Calu3 (cell line): ENCODE results near the gene RAD23B. TPM values are rescaled to one million over a fixed set of nuclear protein-coding genes. Genes with fewer than 3 reads are reported as not detected.

ENCODE experiments used
- BruUV-seq: library from RNA; stranded (reverse); fragments of 400-500 nt; replicated peaks from 2 replicates; lab custom pipeline; 2021; lab: Mats Ljungman, UMichigan
- CTCF ChIA-PET: fragments of 300-600 bp; sonication (Branson Sonifier 250); formaldehyde crosslinking; loops from one replicate; lab custom pipeline; 2022; ENCODE audit warnings: antibody characterized with exemption; lab: Charles Lee
- DNase-seq: peaks from one replicate; pipeline ENCODE4 v3.0.0; 2022
- H3K27ac Mint-ChIP-seq: one replicate; pipeline ENCODE4 v1.8.0; 2022; ENCODE audit warnings: mixed read lengths; ENCODE audit not compliant: unreplicated experiment
- H3K27me3 Mint-ChIP-seq: one replicate; pipeline ENCODE4 v1.8.0; 2022; ENCODE audit warnings: mixed read lengths; ENCODE audit not compliant: unreplicated experiment
- H3K36me3 Mint-ChIP-seq: one replicate; pipeline ENCODE4 v1.8.0; 2022; ENCODE audit warnings: mild to moderate bottlenecking, moderate library complexity, mixed read lengths; ENCODE audit not compliant: insufficient read depth, unreplicated experiment
- H3K4me1 Mint-ChIP-seq: one replicate; pipeline ENCODE4 v1.8.0; 2022; ENCODE audit warnings: mild to moderate bottlenecking, low read depth, mixed read lengths; ENCODE audit not compliant: unreplicated experiment
- H3K4me3 Mint-ChIP-seq: one replicate; pipeline ENCODE4 v1.8.0; 2022; ENCODE audit warnings: mild to moderate bottlenecking, low read depth, moderate library complexity, mixed read lengths; ENCODE audit not compliant: unreplicated experiment
- H3K9me3 Mint-ChIP-seq: one replicate; pipeline ENCODE4 v1.8.0; 2022; ENCODE audit warnings: low read depth, mixed read lengths; ENCODE audit not compliant: unreplicated experiment
- intact Hi-C: fragments of 100-400 bp; cut with micrococcal nuclease; formaldehyde crosslinking; loops from one replicate; pipeline ENCODE4 v1.10.0; 2022; ENCODE audit not compliant: unreplicated experiment
- total RNA-seq: library from RNA; stranded (reverse); gene quantifications from 2 replicates; pipeline ENCODE4 v1.2.3, GENCODE V29; 2022
- TF ChIP-seq, protein P1 (sequence below): fragments of 200-600 bp; IDR thresholded peaks from one replicate; pipeline ENCODE4 v1.8.0; 2022; ENCODE audit warnings: antibody characterized with exemption; ENCODE audit not compliant: unreplicated experiment

Gene RAD23B
- total RNA-seq, 1 experiment from 2014 or later = 82.3 TPM

DNA sequence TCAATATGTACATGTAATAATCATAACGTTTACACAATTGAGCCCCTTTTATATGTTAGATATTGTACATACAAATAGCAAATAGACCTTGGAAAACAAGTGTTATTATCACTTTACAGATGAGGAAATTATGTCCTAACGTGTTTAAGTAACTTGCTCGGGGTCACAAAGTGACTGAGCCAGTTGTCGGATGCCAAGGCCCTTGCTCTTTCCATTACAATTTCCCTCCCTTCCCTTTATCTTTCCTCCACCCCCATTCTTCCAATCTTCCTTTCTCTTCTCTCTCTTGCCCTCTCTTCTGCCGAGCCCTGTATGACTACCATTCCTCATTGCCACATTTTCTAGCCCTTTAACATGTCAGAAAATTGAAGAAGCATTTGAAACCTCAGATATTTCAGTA is 34.4 kb upstream of the RAD23B start:
- no TSS peak for BruUV-seq
- no peak for DNase-seq
- Mint-ChIP-seq H3K4me1 (peaks cover 34% of the 10 kb centered on the region), H3K9me3 (no peaks in the 10 kb centered on the region), H3K27ac (peak overlapping the region; percentile 71), H3K4me3 (no peak overlapping the region), H3K27me3 (no peaks in the 10 kb centered on the region), H3K36me3 (peaks cover 10% of the 10 kb centered on the region)
- intact Hi-C loops = no loop called here
- TF ChIP-seq, protein P1, sequence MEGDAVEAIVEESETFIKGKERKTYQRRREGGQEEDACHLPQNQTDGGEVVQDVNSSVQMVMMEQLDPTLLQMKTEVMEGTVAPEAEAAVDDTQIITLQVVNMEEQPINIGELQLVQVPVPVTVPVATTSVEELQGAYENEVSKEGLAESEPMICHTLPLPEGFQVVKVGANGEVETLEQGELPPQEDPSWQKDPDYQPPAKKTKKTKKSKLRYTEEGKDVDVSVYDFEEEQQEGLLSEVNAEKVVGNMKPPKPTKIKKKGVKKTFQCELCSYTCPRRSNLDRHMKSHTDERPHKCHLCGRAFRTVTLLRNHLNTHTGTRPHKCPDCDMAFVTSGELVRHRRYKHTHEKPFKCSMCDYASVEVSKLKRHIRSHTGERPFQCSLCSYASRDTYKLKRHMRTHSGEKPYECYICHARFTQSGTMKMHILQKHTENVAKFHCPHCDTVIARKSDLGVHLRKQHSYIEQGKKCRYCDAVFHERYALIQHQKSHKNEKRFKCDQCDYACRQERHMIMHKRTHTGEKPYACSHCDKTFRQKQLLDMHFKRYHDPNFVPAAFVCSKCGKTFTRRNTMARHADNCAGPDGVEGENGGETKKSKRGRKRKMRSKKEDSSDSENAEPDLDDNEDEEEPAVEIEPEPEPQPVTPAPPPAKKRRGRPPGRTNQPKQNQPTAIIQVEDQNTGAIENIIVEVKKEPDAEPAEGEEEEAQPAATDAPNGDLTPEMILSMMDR = no peak
- CTCF ChIA-PET = interaction anchor here (1.0 to 1.2 kb wide), 2 partner anchors 9 to 12 kb away, joined by 3 read pairs; no protein-coding TSS in a partner anchor

DNA sequence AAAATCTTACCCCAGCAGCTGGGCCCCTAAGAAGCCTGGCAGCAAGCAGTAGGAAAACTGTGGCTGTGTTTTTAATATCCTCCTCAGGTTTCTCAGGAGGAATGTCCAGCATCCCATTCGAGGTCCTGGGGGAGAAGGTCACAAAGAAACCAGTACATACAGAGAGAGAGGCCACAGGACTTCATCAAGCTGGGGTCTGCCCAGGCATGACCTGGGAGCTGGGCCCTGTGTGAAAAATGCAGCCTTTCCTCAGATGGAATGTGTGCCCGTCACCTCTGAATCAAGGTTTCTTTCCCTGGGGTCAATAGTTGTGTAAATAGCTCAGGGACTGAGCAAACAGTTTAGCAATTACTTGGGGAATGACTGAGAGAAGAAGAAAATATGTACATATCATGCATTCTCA is 33.9 kb upstream of the RAD23B start:
- no peak overlapping the region for H3K4me3 Mint-ChIP-seq
- TF ChIP-seq, protein P1 = no peak
- no TSS peak for BruUV-seq
- no peaks in the 10 kb centered on the region for H3K27me3 Mint-ChIP-seq
- H3K36me3 Mint-ChIP-seq = peaks cover 6% of the 10 kb centered on the region
- H3K9me3 Mint-ChIP-seq = no peaks in the 10 kb centered on the region
- H3K4me1 Mint-ChIP-seq = peaks cover 30% of the 10 kb centered on the region
- CTCF ChIA-PET = interaction anchor here (1.0 to 1.2 kb wide), 2 partner anchors 10 to 11 kb away, joined by 3 read pairs; no protein-coding TSS in a partner anchor
- peak; percentile 20 for DNase-seq
- peak overlapping the region; percentile 71 for H3K27ac Mint-ChIP-seq
- intact Hi-C loops = no loop called here

DNA sequence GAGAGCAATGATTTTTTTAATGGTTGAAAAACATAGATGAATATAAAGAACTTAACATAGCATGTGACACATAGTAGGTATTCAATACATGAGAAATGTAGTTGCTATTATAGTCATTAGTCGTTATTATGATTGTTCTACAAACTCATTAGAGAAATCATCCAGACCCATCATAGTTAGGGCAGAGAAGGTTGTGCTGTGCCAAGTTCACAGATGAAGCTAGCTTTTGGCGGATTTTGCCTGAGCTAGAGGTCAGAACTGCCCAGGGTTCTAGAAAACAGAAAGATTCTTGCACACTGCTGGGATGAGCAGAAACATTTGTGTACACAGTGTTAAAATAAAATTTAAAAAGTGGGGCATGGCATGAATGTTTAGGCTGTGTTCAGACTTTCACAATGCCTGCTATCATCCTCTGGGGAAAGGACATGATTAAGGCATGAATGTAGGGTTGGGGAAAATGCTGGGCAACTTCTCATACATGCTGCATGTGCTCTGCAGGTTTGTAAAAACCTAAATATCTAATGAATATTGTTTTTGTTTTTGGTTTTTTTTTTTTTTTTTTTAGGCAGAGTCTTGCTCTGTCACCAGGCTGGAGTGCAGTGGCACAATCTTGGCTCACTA is 33.3 kb upstream of the RAD23B start:
- Mint-ChIP-seq H3K9me3 (no peaks in the 10 kb centered on the region), H3K4me1 (peaks cover 27% of the 10 kb centered on the region), H3K36me3 (peaks cover 5% of the 10 kb centered on the region), H3K4me3 (no peak overlapping the region), H3K27me3 (no peaks in the 10 kb centered on the region), H3K27ac (no peak overlapping the region)
- BruUV-seq = no TSS peak
- DNase-seq = no peak
- intact Hi-C loops = no loop called here
- CTCF ChIA-PET = interaction anchor here (1.0 to 1.2 kb wide), 2 partner anchors 10 to 11 kb away, joined by 3 read pairs; no protein-coding TSS in a partner anchor
- TF ChIP-seq, protein P1 = no peak

DNA sequence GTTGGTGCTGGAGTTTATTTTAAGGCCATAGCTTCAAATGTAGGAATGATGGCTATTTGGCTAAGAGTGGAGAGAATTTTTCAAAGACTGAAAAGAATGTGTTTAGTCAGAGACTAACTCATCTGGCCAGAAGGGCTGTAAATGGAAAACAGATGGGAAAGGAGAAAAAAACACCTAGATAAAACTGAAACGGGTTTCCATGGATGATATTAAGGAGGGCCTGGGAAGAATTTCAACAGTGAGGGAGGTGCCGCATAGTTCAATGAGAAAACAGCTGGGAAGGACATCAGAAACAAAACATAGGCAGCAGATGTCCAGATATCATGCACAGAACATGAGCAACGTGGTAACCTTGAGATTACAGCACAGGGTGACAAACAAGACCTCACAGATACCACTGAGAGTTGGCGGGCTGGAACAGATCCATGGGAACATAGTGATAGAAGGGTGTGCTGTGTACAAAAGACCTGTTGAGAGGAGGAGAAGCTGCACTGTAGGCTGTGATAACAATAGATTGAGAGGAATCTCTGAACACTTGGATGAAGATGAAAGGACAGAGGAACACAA is 31.2 kb upstream of the RAD23B start:
- DNase-seq = no peak

More for the DNA sequence above, 31.2 kb upstream of the RAD23B start:
- BruUV-seq = no TSS peak
- Mint-ChIP-seq H3K9me3 (no peaks in the 10 kb centered on the region), H3K27me3 (no peaks in the 10 kb centered on the region), H3K36me3 (peaks cover 5% of the 10 kb centered on the region), H3K4me3 (no peak overlapping the region), H3K27ac (no peak overlapping the region), H3K4me1 (peaks cover 27% of the 10 kb centered on the region)
- CTCF ChIA-PET = no interaction called here
- intact Hi-C loops = no loop called here
- TF ChIP-seq, protein P1 = no peak
